Right lobe of liver (tissue), 6 donors: Measurements from ENCODE around the gene GMDS. TPM values are rescaled to one million over a fixed set of nuclear protein-coding genes. Genes with fewer than 3 reads are reported as not detected.

Source experiments
- ATAC-seq, 4 donors: fragments of 200-7000 bp; cut with Tn5 transposase; one replicate each; pipeline ENCODE4 v1.9.1; 2020; ENCODE audit warnings: mild to moderate bottlenecking in 4 of 4, moderate library complexity in 4 of 4
- DNase-seq, 3 donors: peaks; one replicate each; pipeline ENCODE4 v3.0.0-alpha.2; 2020
- H3K27ac ChIP-seq, 3 donors: fragments of 200-600 bp; one replicate each; pipeline ENCODE4 v1.8.0; 2022
- H3K27me3 ChIP-seq, 2 donors: fragments of 200-600 bp; one replicate each; pipeline ENCODE4 v1.8.0; 2022
- H3K36me3 ChIP-seq, 4 donors: fragments of 200-600 bp; sonication (generic) in 1 of 4; one replicate each; pipeline versions ENCODE4 v1.5.1 to v1.8.0; 2017 to 2022; ENCODE audit warnings: control low read depth in 1 of 4
- H3K4me1 ChIP-seq, 4 donors: fragments of 200-600 bp; sonication (generic) in 1 of 4; one replicate each; pipeline versions ENCODE4 v1.5.1 to v1.8.0; 2017 to 2022; ENCODE audit warnings: control low read depth in 1 of 4
- H3K4me3 ChIP-seq, 3 donors: fragments of 200-600 bp; one replicate each; pipeline ENCODE4 v1.8.0; 2022
- H3K9me3 ChIP-seq, 4 donors: fragments of 200-600 bp; sonication (generic) in 1 of 4; one replicate each; pipeline versions ENCODE4 v1.5.1 to v1.8.0; 2017 to 2022; ENCODE audit warnings: control low read depth in 1 of 4
- CTCF ChIP-seq, 4 donors: fragments of 200-600 bp in 3 of 4; fragments of 450-650 bp in 1 of 4; IDR thresholded peaks; one replicate each; pipeline versions ENCODE4 v1.5.1 to v1.8.0; 2016 to 2022; ENCODE audit warnings: antibody characterized with exemption in 4 of 4, mild to moderate bottlenecking in 2 of 4
- POLR2A ChIP-seq: fragments of 450-650 bp; IDR thresholded peaks from one replicate; pipeline ENCODE4 v1.6.1; 2017; ENCODE audit warnings: antibody characterized with exemption, mild to moderate bottlenecking
- WGBS: methylation state at CpG from one replicate; pipeline ENCODE4 v1.1.6; 2018; ENCODE audit warnings: low coverage, low lambda C conversion rate; ENCODE audit not compliant: insufficient coverage; ENCODE audit errors: missing lambda C conversion rate; 5-methylcytosine and 5-hydroxymethylcytosine counted together
- intact Hi-C, 2 donors: fragments of 100-400 bp; cut with DNase I; formaldehyde crosslinking; loops; one replicate each; pipeline versions ENCODE4 v1.11.2 to v1.14.1; 2022
- total RNA-seq, 6 experiments: library from RNA; depleted of rRNA in 2 of 6; stranded (reverse); fragments of >200 nt in 2 of 6; fragmentation: NEBNext Ultra II Directional in 3 of 6; extraction: Animal tissue kit (Norgen Biotek cat#: 25700) in 3 of 6; gene quantifications; one replicate each; pipeline versions ENCODE4 v1.1.0 to v1.2.4, GENCODE V29; 2016 to 2023
- donor health status: DM: no; HTN: yes; CAD: no.
- donor health status: DM: no; HTN: no; CAD: no.
- donor health status: DM: no; HTN: no; CAD: no.
- donor health status: DM: no; HTN: yes; CAD: no.
- donor health status: DM: no; HTN: yes; CAD: no.

The GMDS gene
- total RNA-seq, 6 experiments from 2014 or later: 15.9 to 34.4 (median 23.4) TPM

GRCh38 chr6:2078888-2079287, 166.5 kb downstream of the GMDS start:
- no peak for ATAC-seq
- H3K4me1 ChIP-seq: no peaks in the 10 kb centered on the region
- H3K36me3 ChIP-seq: peaks cover 0 to 2% (median 0%) of the 10 kb centered on the region in 4 donors
- WGBS: 53% methylated on average over 1 of the region's 1 CpG
- H3K4me3 ChIP-seq: no peak overlapping the region
- TF ChIP-seq POLR2A: no peak
- TF ChIP-seq CTCF (IDR thresholded peaks at IDR 0.05): no peak
- no peaks in the 10 kb centered on the region for H3K27me3 ChIP-seq
- DNase-seq: no peak
- peaks cover 0 to 2% (median 0%) of the 10 kb centered on the region in 4 donors for H3K9me3 ChIP-seq
- H3K27ac ChIP-seq: no peak overlapping the region
- intact Hi-C loops: no loop called here

- Histone ChIP-seq H3K36me3 (peaks cover 0 to 2% (median 0%) of the 10 kb centered on the region in 4 donors), H3K27ac (no peak overlapping the region), H3K27me3 (no peaks in the 10 kb centered on the region), H3K4me1 (no peaks in the 10 kb centered on the region), H3K4me3 (no peak overlapping the region), H3K9me3 (peaks cover 0 to 2% (median 0%) of the 10 kb centered on the region in 4 donors)
- TF ChIP-seq POLR2A (no peak), CTCF (IDR thresholded peaks at IDR 0.05) (no peak)
- 67% methylated on average over 1 of the region's 1 CpG for WGBS
- no peak for ATAC-seq
- no peak for DNase-seq
- intact Hi-C loops: no loop called here
Measured at GRCh38 chr6:2077826-2078225, 167.6 kb downstream of the GMDS start.

GRCh38 chr6:2073476-2073875, 171.9 kb downstream of the GMDS start:
- 83% methylated on average over 2 of the region's 2 CpGs for WGBS
- Histone ChIP-seq H3K4me1 (no peaks in the 10 kb centered on the region), H3K36me3 (no peaks in the 10 kb centered on the region), H3K9me3 (no peaks in the 10 kb centered on the region), H3K4me3 (no peak overlapping the region), H3K27me3 (no peaks in the 10 kb centered on the region), H3K27ac (no peak overlapping the region)
- intact Hi-C loops: no loop called here
- ATAC-seq: no peak
- TF ChIP-seq CTCF (IDR thresholded peaks at IDR 0.05) (no peak), POLR2A (no peak)
- no peak for DNase-seq

GRCh38 chr6:2072453-2072852, 173.0 kb downstream of the GMDS start:
- no peak overlapping the region for H3K4me3 ChIP-seq
- intact Hi-C loops: no loop called here
- no peak overlapping the region for H3K27ac ChIP-seq
- no peaks in the 10 kb centered on the region for H3K36me3 ChIP-seq
- ATAC-seq: no peak
- no peaks in the 10 kb centered on the region for H3K9me3 ChIP-seq
- no peaks in the 10 kb centered on the region for H3K27me3 ChIP-seq
- TF ChIP-seq CTCF (IDR thresholded peaks at IDR 0.05): no peak
- no peak for TF ChIP-seq POLR2A
- no peak for DNase-seq
- no peaks in the 10 kb centered on the region for H3K4me1 ChIP-seq

- 73% methylated on average over 3 of the region's 3 CpGs for WGBS
- ATAC-seq: no peak
- intact Hi-C loops: no loop called here
- no peaks in the 10 kb centered on the region for H3K27me3 ChIP-seq
- H3K27ac ChIP-seq: no peak overlapping the region
- no peak for TF ChIP-seq POLR2A
- TF ChIP-seq CTCF (IDR thresholded peaks at IDR 0.05): no peak
- H3K36me3 ChIP-seq: no peaks in the 10 kb centered on the region
- peaks cover 0 to 7% (median 3%) of the 10 kb centered on the region in 4 donors for H3K4me1 ChIP-seq
- H3K9me3 ChIP-seq: no peaks in the 10 kb centered on the region
- H3K4me3 ChIP-seq: no peak overlapping the region
- DNase-seq: no peak
Measured at GRCh38 chr6:2063547-2063946, 181.9 kb downstream of the GMDS start.
